Caco-2 (cell line): ENCODE data around the gene ECHS1. TPM values are rescaled to one million over a fixed set of nuclear protein-coding genes. Genes with fewer than 3 reads are reported as not detected.

Source experiments
- BruUV-seq: library from RNA; stranded (reverse); fragments of 400-500 nt; replicated peaks from 2 replicates; lab custom pipeline; 2021; lab: Mats Ljungman, UMichigan
- CTCF ChIA-PET: fragments of 300-600 bp; sonication (Branson Sonifier 250); formaldehyde crosslinking; loops from one replicate; lab custom pipeline; 2022; ENCODE audit warnings: antibody characterized with exemption; lab: Charles Lee
- POLR2A ChIA-PET: fragments of 300-600 bp; sonication (Branson Sonifier 250); formaldehyde crosslinking; loops from one replicate; lab custom pipeline; 2022; ENCODE audit warnings: antibody characterized with exemption; lab: Charles Lee
- DNase-seq, 2 experiments: peaks; one replicate each; pipeline versions ENCODE4 v3.0.0 to v3.0.0-alpha.2; 2020 to 2022
- H3K27me3 ChIP-seq: replicated peaks from 2 replicates; pipeline ENCODE4 v1.6.0; 2011; ENCODE audit warnings: low read length; ENCODE audit not compliant: control insufficient read depth, insufficient read depth
- H3K36me3 ChIP-seq: 2 replicates; pipeline ENCODE4 v1.5.1; 2011; ENCODE audit warnings: low read length; ENCODE audit not compliant: control insufficient read depth, insufficient read depth
- H3K4me1 ChIP-seq: fragments of 250-450 bp; sonication (Bioruptor Pico); 2 replicates; pipeline ENCODE4 v1.5.1; 2020; ENCODE audit warnings: mild to moderate bottlenecking
- H3K4me3 ChIP-seq: 2 replicates; pipeline ENCODE4 v1.5.1; 2011; ENCODE audit warnings: low read depth, mild to moderate bottlenecking, control low read depth, low read length
- H3K9me3 ChIP-seq: fragments of 250-450 bp; sonication (Bioruptor Pico); 2 replicates; pipeline ENCODE4 v1.5.1; 2020; ENCODE audit warnings: mild to moderate bottlenecking, moderate library complexity
- H3K27ac Mint-ChIP-seq: one replicate; pipeline ENCODE4 v1.8.0; 2022; ENCODE audit warnings: mixed read lengths; ENCODE audit not compliant: unreplicated experiment
- H3K27me3 Mint-ChIP-seq: one replicate; pipeline ENCODE4 v1.8.0; 2022; ENCODE audit warnings: mixed read lengths; ENCODE audit not compliant: insufficient read depth, unreplicated experiment
- H3K36me3 Mint-ChIP-seq: one replicate; pipeline ENCODE4 v1.8.0; 2022; ENCODE audit warnings: mild to moderate bottlenecking, mixed read lengths; ENCODE audit not compliant: insufficient read depth, unreplicated experiment
- H3K4me1 Mint-ChIP-seq: one replicate; pipeline ENCODE4 v1.8.0; 2022; ENCODE audit warnings: low read depth, mixed read lengths; ENCODE audit not compliant: unreplicated experiment
- H3K4me3 Mint-ChIP-seq: one replicate; pipeline ENCODE4 v1.8.0; 2022; ENCODE audit warnings: mild to moderate bottlenecking, moderate library complexity, mixed read lengths; ENCODE audit not compliant: unreplicated experiment
- H3K9me3 Mint-ChIP-seq: one replicate; pipeline ENCODE4 v1.8.0; 2022; ENCODE audit warnings: mixed read lengths; ENCODE audit not compliant: unreplicated experiment
- intact Hi-C: fragments of 100-400 bp; cut with micrococcal nuclease; formaldehyde crosslinking; loops from one replicate; pipeline ENCODE4 v1.10.0; 2022; ENCODE audit not compliant: unreplicated experiment
- total RNA-seq: library from RNA; stranded (reverse); gene quantifications from 2 replicates; pipeline ENCODE4 v1.2.3, GENCODE V29; 2022
- TF ChIP-seq, protein P1 (sequence below), 2 experiments: fragments of 200-600 bp in 1 of 2; IDR thresholded peaks; 1 replicate in 1 of 2; 2 replicates in 1 of 2; pipeline versions ENCODE4 v1.5.1 to v1.8.0; 2011 to 2022; ENCODE audit warnings: antibody characterized with exemption in 1 of 2, control low read depth in 1 of 2, inconsistent platforms in 1 of 2, low read depth in 1 of 2, low read length in 1 of 2, mild to moderate bottlenecking in 1 of 2, moderate library complexity in 1 of 2; ENCODE audit not compliant: insufficient read depth in 1 of 2, severe bottlenecking in 1 of 2, unreplicated experiment in 1 of 2

ECHS1 gene
- total RNA-seq, 1 experiment from 2014 or later, result 247 TPM

DNA sequence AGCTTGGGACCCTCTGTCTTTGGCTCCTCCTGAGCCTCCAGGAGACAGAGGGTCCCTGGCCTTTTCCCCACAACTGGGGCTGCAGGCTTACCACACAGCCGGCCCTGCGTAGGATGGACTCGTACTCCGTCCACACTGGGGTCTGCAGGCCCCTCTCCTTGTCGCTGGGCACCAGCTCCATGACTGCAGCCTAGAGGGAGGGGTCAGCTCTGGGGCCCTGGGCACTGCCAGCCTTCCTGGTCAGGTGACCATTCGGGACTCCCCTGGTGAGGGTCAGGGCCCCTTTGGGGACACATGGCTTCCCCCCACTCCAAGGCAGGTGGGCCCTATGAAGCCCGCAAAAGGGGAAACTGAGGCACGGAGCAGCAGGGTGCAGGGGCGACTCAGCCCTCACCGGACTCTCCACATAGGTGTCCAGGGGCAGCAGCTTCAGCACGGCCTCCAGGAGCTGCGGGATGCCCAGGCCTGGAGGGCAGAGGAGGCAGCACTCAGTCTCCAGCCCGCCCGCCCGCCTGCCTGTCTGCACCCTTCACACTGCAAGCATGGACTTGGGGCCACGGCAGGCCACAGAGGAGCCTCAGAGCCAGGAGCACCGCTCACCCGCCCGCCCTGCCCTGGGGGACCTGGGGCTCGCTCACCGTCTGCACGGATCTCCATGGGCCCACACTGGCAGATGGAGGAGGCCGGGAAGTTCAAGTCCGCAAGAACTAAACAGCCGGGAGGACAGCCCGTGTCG lies 16.4 kb downstream of the ECHS1 start:
- Mint-ChIP-seq H3K4me1 (peaks cover 21% of the 10 kb centered on the region), H3K36me3 (peaks cover 26% of the 10 kb centered on the region), H3K9me3 (no peaks in the 10 kb centered on the region), H3K4me3 (peak overlapping the region; percentile 81), H3K27ac (peak overlapping the region; percentile 77), H3K27me3 (no peaks in the 10 kb centered on the region)
- H3K27me3 ChIP-seq, result no peaks in the 10 kb centered on the region
- H3K36me3 ChIP-seq, result 0 out of 2 replicates have a peak, but pooled peaks cover 5% of the 10 kb centered on the region
- H3K4me1 ChIP-seq, result peaks cover 39% of the 10 kb centered on the region
- no peaks in the 10 kb centered on the region for H3K9me3 ChIP-seq
- ChIA-PET POLR2A (interaction anchor here (1.0 to 1.9 kb wide), 4 partner anchors 9 to 100 kb away, joined by 4 to 14 read pairs (median 6); partner anchors contain the start of gene ECHS1), CTCF (interaction anchor here (1.0 to 1.2 kb wide), 3 partner anchors 9 to 27 kb away, joined by 3 to 7 read pairs (median 7); no protein-coding TSS in a partner anchor)
- BruUV-seq, result TSS peak; percentile 16
- intact Hi-C loops, result loop anchor here (1.0 to 2.0 kb wide), 2 partner anchors 16 to 38 kb away; partner anchors contain the start of genes ECHS1 and MTG1
- H3K4me3 ChIP-seq, result peak overlapping the region; percentile 62
- DNase-seq, result no peak
- TF ChIP-seq, protein P1, sequence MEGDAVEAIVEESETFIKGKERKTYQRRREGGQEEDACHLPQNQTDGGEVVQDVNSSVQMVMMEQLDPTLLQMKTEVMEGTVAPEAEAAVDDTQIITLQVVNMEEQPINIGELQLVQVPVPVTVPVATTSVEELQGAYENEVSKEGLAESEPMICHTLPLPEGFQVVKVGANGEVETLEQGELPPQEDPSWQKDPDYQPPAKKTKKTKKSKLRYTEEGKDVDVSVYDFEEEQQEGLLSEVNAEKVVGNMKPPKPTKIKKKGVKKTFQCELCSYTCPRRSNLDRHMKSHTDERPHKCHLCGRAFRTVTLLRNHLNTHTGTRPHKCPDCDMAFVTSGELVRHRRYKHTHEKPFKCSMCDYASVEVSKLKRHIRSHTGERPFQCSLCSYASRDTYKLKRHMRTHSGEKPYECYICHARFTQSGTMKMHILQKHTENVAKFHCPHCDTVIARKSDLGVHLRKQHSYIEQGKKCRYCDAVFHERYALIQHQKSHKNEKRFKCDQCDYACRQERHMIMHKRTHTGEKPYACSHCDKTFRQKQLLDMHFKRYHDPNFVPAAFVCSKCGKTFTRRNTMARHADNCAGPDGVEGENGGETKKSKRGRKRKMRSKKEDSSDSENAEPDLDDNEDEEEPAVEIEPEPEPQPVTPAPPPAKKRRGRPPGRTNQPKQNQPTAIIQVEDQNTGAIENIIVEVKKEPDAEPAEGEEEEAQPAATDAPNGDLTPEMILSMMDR (IDR thresholded peaks at IDR 0.05; ENCODE audit: insufficient read depth in 1 of 2, low read depth in 1 of 2, low read length in 1 of 2, severe bottlenecking in 1 of 2, unreplicated experiment in 1 of 2), result no peak

DNA sequence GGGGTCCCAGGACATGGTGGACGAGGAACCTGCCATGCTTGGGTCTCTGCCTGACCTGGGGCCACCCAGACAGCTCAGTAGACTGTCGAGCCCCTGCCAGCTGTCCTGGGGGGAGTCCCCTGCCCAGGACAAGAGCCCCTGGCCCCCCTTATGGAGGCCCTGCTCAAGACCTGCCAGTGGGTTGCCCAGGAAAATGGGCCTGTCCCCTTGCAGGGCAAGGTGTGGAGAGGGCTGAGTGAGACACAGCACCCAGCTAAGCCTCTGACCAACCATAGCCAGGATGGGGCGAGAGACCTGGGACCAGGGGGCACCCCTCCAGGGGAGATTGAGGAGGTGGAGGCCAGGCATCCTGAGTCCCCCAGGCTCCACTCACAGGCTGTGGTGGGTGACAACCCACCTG lies 17.2 kb downstream of the ECHS1 start:
- H3K4me3 ChIP-seq, result peak overlapping the region; percentile 62; the same call in 1 of the 2 replicates
- 0 out of 2 replicates have a peak, but pooled peaks cover 5% of the 10 kb centered on the region for H3K36me3 ChIP-seq
- ChIA-PET POLR2A (interaction anchor here (0.6 kb wide), 1 partner anchor 32 kb away, joined by 5 read pairs; no protein-coding TSS in a partner anchor), CTCF (interaction anchor here (0.5 kb wide), 1 partner anchor 55 kb away, joined by 11 read pairs; no protein-coding TSS in a partner anchor)
- DNase-seq, result no peak
- H3K36me3 Mint-ChIP-seq, result peaks cover 26% of the 10 kb centered on the region
- intact Hi-C loops, result loop anchor here (2.0 kb wide), 1 partner anchor 17 kb away; the partner anchor contains the start of gene ECHS1
- no peaks in the 10 kb centered on the region for H3K27me3 ChIP-seq
- peaks cover 14% of the 10 kb centered on the region for H3K4me1 Mint-ChIP-seq
- H3K9me3 ChIP-seq, result no peaks in the 10 kb centered on the region
- TF ChIP-seq, protein P1 (IDR thresholded peaks at IDR 0.05; ENCODE audit: insufficient read depth in 1 of 2, low read depth in 1 of 2, low read length in 1 of 2, severe bottlenecking in 1 of 2, unreplicated experiment in 1 of 2), result no peak
- BruUV-seq, result no TSS peak
- H3K4me1 ChIP-seq, result peaks cover 41% of the 10 kb centered on the region
- H3K27ac Mint-ChIP-seq, result peak overlapping the region; percentile 35
- H3K27me3 Mint-ChIP-seq, result no peaks in the 10 kb centered on the region
- H3K4me3 Mint-ChIP-seq, result peak overlapping the region; percentile 81
- no peaks in the 10 kb centered on the region for H3K9me3 Mint-ChIP-seq

DNA sequence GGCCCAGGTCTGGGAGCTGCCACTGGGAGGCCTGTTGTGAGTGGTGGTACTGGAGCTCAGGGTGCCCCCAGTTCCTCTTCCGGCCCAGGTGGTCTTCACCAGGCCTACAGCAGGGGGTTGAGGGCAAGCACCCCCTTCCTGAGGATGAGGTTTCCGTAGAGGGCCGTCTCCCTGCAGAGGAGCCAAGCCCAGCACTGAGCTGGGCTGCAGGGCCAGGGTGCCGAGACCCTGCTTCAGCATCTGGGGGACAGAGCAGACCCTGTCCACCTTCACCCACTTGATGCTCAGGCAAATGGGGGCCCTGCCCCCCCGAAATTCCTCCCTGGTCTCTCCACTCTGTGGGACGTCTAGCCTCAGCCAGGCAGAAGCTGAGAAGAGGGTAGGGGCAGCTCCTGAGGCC lies 17.9 kb downstream of the ECHS1 start:
- Mint-ChIP-seq H3K27me3 (no peaks in the 10 kb centered on the region), H3K4me3 (no peak overlapping the region), H3K27ac (peak overlapping the region; percentile 35), H3K36me3 (peaks cover 26% of the 10 kb centered on the region), H3K9me3 (no peaks in the 10 kb centered on the region), H3K4me1 (peaks cover 8% of the 10 kb centered on the region)
- TF ChIP-seq, protein P1 (IDR thresholded peaks at IDR 0.05; ENCODE audit: insufficient read depth in 1 of 2, low read depth in 1 of 2, low read length in 1 of 2, severe bottlenecking in 1 of 2, unreplicated experiment in 1 of 2), result no peak
- no TSS peak for BruUV-seq
- Histone ChIP-seq H3K4me3 (no peak overlapping the region), H3K27me3 (no peaks in the 10 kb centered on the region), H3K9me3 (no peaks in the 10 kb centered on the region), H3K4me1 (peaks cover 41% of the 10 kb centered on the region), H3K36me3 (0 out of 2 replicates have a peak, but pooled peaks cover 5% of the 10 kb centered on the region)
- DNase-seq, result no peak
- ChIA-PET POLR2A (interaction anchor here (0.5 to 0.6 kb wide), 3 partner anchors 8 to 101 kb away, joined by 4 to 6 read pairs (median 5); partner anchors contain the start of gene PRAP1), CTCF (interaction anchor here (0.5 kb wide), 1 partner anchor 54 kb away, joined by 11 read pairs; no protein-coding TSS in a partner anchor)
- intact Hi-C loops, result no loop called here
